GM12801 (cell line): Measurements from ENCODE around the gene PIK3CB.

ENCODE experiments used
- TF ChIP-seq, protein P1 (sequence below): IDR thresholded peaks from one replicate; pipeline ENCODE4 v1.5.1; 2011; ENCODE audit warnings: control low read depth; ENCODE audit not compliant: insufficient read length; ENCODE audit errors: extremely low read depth

Gene PIK3CB

DNA sequence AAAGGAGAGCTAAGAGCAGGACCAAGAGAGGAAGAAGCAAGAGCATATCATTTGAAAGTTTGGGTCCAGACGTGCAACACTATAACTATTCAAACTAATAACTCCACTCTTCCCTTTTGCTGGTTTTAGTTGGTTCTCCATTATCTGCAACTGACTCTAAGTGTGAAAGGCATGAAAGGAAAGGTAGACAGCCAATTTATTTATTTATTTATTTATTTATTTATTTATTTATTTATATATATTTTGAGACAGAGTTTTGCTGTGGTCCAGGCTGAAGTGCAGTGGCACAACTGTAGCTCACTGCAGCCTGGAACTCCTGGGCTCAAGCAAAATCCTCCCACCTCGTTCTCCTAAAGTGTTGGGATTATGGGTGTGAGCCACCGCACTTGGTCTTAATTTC lies 22.1 kb upstream of the PIK3CB start:
- TF ChIP-seq, protein P1, sequence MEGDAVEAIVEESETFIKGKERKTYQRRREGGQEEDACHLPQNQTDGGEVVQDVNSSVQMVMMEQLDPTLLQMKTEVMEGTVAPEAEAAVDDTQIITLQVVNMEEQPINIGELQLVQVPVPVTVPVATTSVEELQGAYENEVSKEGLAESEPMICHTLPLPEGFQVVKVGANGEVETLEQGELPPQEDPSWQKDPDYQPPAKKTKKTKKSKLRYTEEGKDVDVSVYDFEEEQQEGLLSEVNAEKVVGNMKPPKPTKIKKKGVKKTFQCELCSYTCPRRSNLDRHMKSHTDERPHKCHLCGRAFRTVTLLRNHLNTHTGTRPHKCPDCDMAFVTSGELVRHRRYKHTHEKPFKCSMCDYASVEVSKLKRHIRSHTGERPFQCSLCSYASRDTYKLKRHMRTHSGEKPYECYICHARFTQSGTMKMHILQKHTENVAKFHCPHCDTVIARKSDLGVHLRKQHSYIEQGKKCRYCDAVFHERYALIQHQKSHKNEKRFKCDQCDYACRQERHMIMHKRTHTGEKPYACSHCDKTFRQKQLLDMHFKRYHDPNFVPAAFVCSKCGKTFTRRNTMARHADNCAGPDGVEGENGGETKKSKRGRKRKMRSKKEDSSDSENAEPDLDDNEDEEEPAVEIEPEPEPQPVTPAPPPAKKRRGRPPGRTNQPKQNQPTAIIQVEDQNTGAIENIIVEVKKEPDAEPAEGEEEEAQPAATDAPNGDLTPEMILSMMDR: no peak

DNA sequence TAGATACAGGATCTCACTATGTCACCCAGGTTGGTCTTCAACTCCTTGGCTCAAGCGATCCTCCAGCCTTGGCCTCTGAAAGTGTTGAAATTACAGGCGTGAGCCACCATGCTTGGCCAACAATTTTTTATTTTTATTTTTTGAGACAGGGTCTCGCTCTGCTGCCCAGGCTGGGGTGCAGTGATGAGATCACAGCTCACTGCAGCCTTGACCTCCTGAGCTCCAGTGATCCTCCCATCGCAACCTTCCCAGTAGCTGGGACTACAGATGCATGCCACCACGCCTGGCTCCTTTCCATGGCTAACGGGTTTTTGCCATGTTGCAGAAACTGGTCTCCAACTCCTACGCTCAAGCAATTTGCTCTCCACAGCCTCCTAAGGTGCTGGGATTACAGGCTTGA lies 20.2 kb upstream of the PIK3CB start:
- TF ChIP-seq, protein P1: no peak

DNA sequence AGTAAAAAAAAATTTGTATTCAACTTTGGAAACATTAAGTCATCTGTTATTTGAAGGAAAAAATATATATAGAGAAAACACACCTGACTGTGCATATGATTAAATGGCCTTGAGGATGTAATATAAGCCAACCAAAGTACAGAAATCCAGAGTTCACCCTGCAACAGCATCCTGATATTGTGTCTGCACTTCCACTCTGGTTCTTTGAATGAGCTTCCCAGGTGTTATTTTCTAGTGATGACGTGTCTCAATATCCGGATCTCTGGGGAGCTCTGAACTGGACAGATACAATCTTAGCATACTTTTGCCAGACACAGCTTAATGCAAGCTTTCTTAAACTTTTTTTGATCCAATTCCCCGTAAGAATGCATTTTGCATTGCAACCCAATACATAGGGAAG lies 19.5 kb upstream of the PIK3CB start:
- TF ChIP-seq, protein P1: no peak

DNA sequence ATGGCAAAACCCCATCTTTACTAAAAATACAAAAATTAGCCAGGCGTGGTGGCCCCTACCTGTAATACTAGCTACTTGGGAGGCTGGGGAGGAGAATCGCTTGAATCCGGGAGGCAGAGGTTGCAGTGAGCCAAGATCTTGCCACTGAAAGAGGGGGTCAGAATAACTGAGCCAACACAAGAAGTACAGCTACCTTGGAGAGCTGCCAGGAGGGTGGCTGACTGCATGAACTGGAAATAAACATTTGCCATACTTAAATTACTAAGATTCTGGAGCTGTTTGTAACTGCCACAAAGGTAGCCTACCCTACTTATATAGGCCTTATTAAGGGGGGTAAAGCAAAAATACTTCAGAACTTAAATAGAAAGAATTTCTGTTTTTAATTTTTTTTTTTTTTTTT lies 15.4 kb upstream of the PIK3CB start:
- TF ChIP-seq, protein P1: no peak

DNA sequence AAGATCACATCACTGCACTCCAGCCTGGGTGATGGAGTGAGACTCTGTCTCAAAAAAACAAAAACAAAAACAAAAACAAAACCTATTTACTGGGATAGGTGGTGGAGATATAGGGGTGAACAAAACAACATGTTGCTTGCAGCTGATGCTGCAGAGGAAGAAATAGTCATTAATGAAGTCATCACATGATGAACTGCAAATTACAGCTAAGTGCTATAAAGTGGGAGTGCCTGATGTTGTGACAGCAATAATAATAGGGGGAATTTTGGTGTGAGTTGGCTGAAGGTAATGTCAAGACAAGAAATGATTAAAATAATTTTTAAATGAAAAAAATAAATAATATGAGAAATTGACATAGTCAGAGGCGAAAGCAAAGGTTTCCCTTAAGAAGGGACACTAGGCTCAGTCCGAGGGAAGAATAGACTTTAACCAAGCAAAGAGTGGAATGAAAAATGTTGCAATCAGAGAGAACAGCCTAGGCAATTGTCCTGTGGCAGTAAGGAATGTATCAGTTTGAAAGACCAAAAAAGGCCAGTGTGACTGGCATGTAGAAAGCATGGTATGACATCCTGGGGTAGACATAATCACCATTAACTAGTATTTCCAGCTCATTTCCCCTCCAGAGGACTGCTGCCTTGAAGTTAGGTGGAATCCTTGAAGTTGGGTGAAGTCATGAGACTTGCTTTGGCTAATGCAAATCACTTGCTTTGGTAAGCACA lies 14.7 kb upstream of the PIK3CB start:
- TF ChIP-seq, protein P1: no peak

DNA sequence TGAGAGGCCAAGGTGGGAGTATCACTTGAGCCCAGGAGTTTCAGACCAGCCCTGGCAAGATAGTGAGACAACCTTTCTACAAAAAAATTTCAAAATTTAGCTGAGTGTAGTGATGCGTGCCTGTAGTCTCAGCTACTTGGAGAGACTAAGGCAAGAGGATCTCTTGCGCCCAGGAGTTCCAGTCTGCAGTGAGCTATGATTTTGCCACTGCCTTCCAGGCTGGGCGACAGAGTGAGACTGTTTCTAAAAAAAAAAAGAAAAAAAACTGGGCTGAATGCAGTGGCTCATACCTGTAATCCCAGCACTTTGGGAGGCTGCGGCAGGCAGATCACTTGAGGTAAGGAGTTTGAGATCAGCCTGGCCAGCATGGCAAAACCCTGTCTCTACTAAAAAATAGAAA lies 14.0 kb upstream of the PIK3CB start:
- TF ChIP-seq, protein P1: no peak

DNA sequence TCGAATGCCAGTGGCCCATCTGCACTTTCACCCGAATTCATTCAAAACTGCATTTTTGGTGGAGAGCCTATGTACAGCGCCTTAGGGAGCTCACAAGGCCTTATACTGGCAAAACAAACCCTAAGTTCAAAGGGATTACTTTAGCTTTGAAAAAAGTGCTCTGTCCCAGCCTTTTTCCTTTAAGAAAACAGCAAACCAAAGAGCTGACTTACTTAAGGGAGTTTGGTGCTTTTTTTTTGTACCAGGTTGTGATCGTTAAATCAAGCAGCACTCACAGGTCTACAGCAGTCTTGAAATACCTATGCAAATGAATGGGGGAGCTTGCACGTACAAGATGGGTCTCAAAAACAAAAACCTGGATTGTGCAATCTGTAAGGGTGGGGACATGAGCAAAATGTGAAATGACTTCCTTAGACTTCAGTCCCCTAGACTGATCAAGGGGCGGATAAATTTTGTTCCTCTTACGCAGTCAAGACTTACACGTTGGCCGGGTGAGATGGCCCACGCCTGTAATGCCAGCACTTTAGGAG lies 11.6 kb upstream of the PIK3CB start:
- TF ChIP-seq, protein P1: no peak
